ES-I3 (cell line): Measurements from ENCODE around the gene WRAP53.

Experiments used
- H3K36me3 ChIP-seq: 2 replicates; pipeline ENCODE4 v1.6.1; 2013; ENCODE audit warnings: mild to moderate bottlenecking, low read length, control low read depth, moderate library complexity; ENCODE audit not compliant: insufficient read depth
- H3K4me1 ChIP-seq: 2 replicates; pipeline ENCODE4 v1.6.1; 2013; ENCODE audit warnings: mild to moderate bottlenecking, control low read depth, low read length; ENCODE audit not compliant: insufficient read depth
- H3K9ac ChIP-seq: 2 replicates; pipeline ENCODE4 v1.6.1; 2013; ENCODE audit warnings: low read depth, mild to moderate bottlenecking, low read length, moderate library complexity
- H3K9me3 ChIP-seq: 2 replicates; pipeline ENCODE4 v1.6.1; 2013; ENCODE audit warnings: mild to moderate bottlenecking, low read length, moderate library complexity; ENCODE audit not compliant: control insufficient read depth, insufficient read depth

WRAP53 gene

GRCh38 chr17:7695586-7695985, 7.3 kb downstream of the WRAP53 start:
- Histone ChIP-seq H3K9me3 (no peaks in the 10 kb centered on the region), H3K9ac (no peak overlapping the region), H3K4me1 (no peaks in the 10 kb centered on the region), H3K36me3 (no peaks in the 10 kb centered on the region; the same call in 1 of the 2 replicates)

GRCh38 chr17:7697828-7698588, 9.7 kb downstream of the WRAP53 start:
- H3K9ac ChIP-seq = no peak overlapping the region
- no peaks in the 10 kb centered on the region for H3K9me3 ChIP-seq
- H3K36me3 ChIP-seq = no peaks in the 10 kb centered on the region; the same call in 1 of the 2 replicates
- no peaks in the 10 kb centered on the region for H3K4me1 ChIP-seq

DNA sequence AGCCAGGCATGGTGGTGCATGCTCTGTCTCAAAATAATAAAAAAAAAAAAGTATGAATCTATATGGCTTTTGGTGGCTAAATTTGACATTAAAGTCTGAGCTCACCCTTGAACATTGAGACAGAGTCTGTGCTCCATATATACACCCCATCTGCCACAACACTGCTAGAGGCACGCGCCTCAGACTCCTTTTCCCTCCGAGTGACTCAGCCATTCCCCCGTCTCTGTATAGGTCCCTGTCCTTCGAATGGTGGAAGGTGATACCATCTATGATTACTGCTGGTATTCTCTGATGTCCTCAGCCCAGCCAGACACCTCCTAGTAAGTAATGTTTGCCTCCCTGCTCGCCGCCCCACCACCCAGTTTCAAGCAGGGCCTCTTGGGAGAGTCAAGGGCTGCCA, 12.2 kb downstream of the WRAP53 start:
- no peaks in the 10 kb centered on the region for H3K9me3 ChIP-seq
- no peaks in the 10 kb centered on the region; the same call in 1 of the 2 replicates for H3K36me3 ChIP-seq
- no peak overlapping the region for H3K9ac ChIP-seq
- no peaks in the 10 kb centered on the region; the same call in 1 of the 2 replicates for H3K4me1 ChIP-seq

- no peak overlapping the region for H3K9ac ChIP-seq
- H3K36me3 ChIP-seq = no peaks in the 10 kb centered on the region
- H3K4me1 ChIP-seq = no peaks in the 10 kb centered on the region; the same call in 1 of the 2 replicates
- no peaks in the 10 kb centered on the region for H3K9me3 ChIP-seq
Observed at GRCh38 chr17:7701681-7702080, 13.4 kb downstream of the WRAP53 start.

DNA sequence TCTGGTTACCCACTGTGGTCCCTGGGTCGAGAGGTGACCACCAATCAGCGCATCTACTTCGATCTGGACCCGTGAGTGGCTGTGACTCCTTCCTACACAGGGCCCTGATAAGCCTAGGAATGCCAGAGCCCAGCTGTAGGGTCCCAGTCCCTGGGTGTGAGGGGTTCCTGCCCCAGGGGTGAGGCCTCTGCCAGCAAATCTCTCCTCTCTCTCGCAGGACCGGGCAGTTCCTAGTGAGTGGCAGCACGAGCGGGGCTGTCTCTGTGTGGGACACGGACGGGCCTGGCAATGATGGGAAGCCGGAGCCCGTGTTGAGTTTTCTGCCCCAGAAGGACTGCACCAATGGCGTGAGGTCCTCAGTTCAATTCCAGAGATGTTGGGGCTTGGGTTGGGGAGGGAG, 14.5 kb downstream of the WRAP53 start:
- H3K36me3 ChIP-seq = no peaks in the 10 kb centered on the region
- no peaks in the 10 kb centered on the region; the same call in 1 of the 2 replicates for H3K4me1 ChIP-seq
- H3K9ac ChIP-seq = no peak overlapping the region
- H3K9me3 ChIP-seq = no peaks in the 10 kb centered on the region

DNA sequence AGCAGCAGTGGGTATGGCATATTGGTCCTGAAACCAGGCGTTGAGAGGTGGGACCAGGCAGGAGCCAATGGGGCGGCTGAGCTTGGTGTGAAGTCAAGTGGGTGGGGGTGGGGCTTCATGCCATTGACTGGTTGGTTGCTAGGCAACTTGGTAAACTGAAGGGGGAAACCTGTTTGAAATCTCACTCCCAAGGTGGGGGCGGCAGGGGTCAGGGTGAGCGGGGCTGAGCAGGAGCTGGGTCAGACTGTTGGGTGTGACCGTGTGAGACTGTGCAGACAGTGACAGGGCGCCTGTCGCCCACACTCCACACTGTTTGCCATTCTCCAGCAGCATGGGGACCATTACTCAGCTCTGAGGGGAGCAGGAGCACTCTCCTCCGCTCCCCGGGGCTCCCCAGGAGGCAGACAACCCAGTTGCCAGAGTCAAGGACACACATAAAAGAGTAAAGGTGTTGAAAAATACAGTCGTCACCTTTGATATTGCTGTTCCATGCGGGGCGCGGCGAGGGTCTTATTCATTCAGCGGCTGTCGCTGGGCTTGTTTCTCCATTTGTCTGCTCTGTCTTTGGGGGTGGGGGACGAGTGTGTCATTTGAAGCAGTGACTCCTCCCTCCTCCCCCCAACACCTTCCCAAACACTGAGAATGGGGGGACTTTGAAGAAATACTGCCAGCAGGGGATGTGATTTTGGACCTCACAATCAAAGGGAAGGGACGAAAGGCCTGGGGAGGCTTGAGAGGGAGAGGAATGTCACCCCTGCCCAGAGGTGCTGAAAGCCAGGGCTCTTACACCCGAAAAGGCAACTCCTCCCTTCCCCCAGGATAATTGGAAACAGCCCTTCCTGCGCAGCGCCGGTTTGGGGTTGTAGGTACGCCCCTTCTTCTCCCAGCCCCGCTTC, 15.6 kb downstream of the WRAP53 start:
- H3K9me3 ChIP-seq = no peaks in the 10 kb centered on the region
- H3K4me1 ChIP-seq = no peaks in the 10 kb centered on the region; the same call in 1 of the 2 replicates
- peak overlapping the region; percentile 48; the same call in 1 of the 2 replicates for H3K9ac ChIP-seq
- H3K36me3 ChIP-seq = no peaks in the 10 kb centered on the region

DNA sequence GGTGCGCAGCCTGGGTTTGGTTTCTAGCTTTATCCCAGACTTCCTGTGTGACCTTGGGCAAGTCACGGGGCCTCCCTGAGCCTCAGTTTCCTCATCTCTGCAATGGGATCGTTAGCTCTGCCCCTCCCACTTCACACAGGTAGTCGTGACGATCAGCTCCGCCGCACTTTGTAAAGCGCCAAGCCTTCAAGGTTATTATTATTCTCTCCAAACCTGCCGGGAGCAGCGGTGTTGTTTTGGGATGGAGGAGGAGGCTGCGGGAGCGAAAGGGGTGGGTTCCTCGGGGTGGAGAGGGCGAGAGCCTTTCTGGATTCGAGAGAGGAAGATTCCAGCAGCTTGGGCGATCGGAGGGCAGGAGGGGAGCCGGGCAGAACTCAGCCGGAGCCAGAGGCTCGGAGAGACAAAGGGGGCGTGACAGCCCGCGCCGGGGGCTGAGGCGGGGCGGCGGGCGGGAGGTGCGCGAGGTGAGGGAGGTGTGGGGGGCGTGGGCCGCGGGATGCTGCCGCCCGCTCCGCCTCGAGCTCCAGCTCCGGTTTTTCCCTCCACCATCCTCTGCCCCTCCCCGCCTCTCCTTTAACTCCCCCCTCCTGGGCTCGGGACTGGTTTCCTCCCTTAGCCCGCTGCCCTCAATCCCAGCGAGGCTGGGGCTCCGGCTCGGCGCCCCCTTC, 16.5 kb downstream of the WRAP53 start, which contains the start of gene EFNB3:
TSS of gene EFNB3 (plus strand) at position 602 of the 668 bp plus-strand sequence. CDS start 397 bp downstream, outside the sequence.
- no peaks in the 10 kb centered on the region for H3K9me3 ChIP-seq
- peak within 1 kb of the TSS; percentile 48 for H3K9ac ChIP-seq
- no peaks in the 10 kb centered on the region; the same call in 1 of the 2 replicates for H3K4me1 ChIP-seq
- H3K36me3 ChIP-seq = no peaks in the 10 kb centered on the region

DNA sequence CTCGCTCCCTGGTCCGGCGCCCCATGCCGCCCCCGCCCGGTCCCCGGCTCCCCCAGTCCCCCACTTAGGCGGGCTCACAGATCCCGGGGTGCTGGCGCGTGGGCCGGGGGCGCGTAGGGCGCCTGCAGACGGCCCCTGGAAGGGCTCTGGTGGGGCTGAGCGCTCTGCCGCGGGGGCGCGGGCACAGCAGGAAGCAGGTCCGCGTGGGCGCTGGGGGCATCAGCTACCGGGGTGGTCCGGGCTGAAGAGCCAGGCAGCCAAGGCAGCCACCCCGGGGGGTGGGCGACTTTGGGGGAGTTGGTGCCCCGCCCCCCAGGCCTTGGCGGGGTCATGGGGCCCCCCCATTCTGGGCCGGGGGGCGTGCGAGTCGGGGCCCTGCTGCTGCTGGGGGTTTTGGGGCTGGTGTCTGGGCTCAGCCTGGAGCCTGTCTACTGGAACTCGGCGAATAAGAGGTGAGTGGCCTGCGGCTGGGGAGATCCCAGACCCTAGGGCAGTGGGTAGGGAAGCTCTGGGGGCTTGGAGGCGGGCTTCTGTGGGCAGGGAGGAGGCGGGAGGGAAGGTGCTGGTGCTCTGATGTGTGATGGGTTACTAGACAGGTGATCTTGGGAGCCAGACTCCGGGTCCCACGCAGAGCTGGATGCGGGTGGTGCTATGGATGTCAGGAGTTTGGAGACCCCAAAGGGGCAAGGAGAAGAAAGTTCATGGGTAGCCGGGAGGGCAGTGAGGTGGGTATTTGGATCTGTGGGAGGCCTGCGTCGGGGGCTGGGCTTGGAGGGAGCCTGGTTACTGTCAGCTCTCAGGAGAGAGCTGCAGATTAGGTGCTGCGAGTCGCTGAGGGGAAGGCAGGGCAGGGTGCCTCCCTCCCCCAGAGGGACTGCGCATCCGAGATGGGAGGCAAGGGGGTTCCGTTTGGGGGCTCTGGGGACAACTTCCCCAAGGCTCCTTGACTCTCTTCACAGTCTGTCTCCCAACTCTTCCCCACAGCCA, 17.3 kb downstream of the WRAP53 start:
- Histone ChIP-seq H3K36me3 (no peaks in the 10 kb centered on the region), H3K9ac (peak overlapping the region; percentile 48), H3K9me3 (no peaks in the 10 kb centered on the region), H3K4me1 (peaks cover 5% of the 10 kb centered on the region; the same call in 1 of the 2 replicates)

GRCh38 chr17:7706631-7707354, 18.5 kb downstream of the WRAP53 start:
- peaks cover 9% of the 10 kb centered on the region; the same call in 1 of the 2 replicates for H3K4me1 ChIP-seq
- H3K9ac ChIP-seq = no peak overlapping the region; the same call in 1 of the 2 replicates
- no peaks in the 10 kb centered on the region for H3K36me3 ChIP-seq
- no peaks in the 10 kb centered on the region for H3K9me3 ChIP-seq

DNA sequence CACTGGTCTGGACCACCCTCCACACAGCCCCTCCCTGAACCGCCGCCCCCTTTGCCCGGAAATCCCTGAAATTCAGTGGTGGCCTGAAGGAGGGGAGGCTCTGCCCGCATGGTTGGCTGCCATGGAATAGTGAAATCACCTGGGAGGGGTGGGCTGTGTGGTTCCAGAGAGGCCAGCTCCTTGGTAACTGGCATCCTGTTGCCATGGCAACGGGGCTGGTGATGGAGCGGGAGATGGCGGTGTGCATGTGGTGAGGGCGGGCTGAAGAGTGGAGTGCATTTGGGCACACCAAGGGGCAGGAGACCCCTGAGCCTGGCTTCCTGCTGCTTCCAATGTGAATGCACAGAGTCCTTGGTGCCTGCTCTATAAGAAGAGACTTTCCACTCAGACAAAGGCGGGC, 19.2 kb downstream of the WRAP53 start:
- H3K4me1 ChIP-seq = peaks cover 13% of the 10 kb centered on the region
- no peaks in the 10 kb centered on the region for H3K9me3 ChIP-seq
- no peaks in the 10 kb centered on the region for H3K36me3 ChIP-seq
- H3K9ac ChIP-seq = no peak overlapping the region

GRCh38 chr17:7707858-7708750, 19.8 kb downstream of the WRAP53 start:
- Histone ChIP-seq H3K9me3 (no peaks in the 10 kb centered on the region), H3K4me1 (peaks cover 17% of the 10 kb centered on the region), H3K9ac (no peak overlapping the region), H3K36me3 (no peaks in the 10 kb centered on the region)

GRCh38 chr17:7709031-7709430, 20.8 kb downstream of the WRAP53 start:
- Histone ChIP-seq H3K9me3 (no peaks in the 10 kb centered on the region), H3K4me1 (peaks cover 17% of the 10 kb centered on the region), H3K9ac (no peak overlapping the region), H3K36me3 (no peaks in the 10 kb centered on the region)
